Measurements from ENCODE around the gene TRIM10.

TRIM10 gene

GRCh38 chr6:30202366-30202765 lies 41.4 kb upstream of the TRIM10 start:
- Histone ChIP-seq H3K9me3 (no peaks in the 10 kb centered on the region), H3K36me3 (peaks cover 20% of the 10 kb centered on the region), H3K4me1 (no peaks in the 10 kb centered on the region), H3K4me3 (ENCODE audit: low read depth, low read length) (no peak overlapping the region), H3K27me3 (no peaks in the 10 kb centered on the region)
- no peak for TF ChIP-seq CTCF (IDR thresholded peaks at IDR 0.05; ENCODE audit: low read depth, low read length)
- no peak for DNase-seq

GRCh38 chr6:30200551-30201281 lies 39.7 kb upstream of the TRIM10 start:
- H3K9me3 ChIP-seq, result no peaks in the 10 kb centered on the region
- H3K27me3 ChIP-seq, result no peaks in the 10 kb centered on the region
- no peak overlapping the region for H3K4me3 ChIP-seq (ENCODE audit: low read depth, low read length)
- DNase-seq, result no peak
- no peak for TF ChIP-seq CTCF (IDR thresholded peaks at IDR 0.05; ENCODE audit: low read depth, low read length)
- H3K36me3 ChIP-seq, result peaks cover 20% of the 10 kb centered on the region
- no peaks in the 10 kb centered on the region for H3K4me1 ChIP-seq

GRCh38 chr6:30198166-30199084 lies 37.4 kb upstream of the TRIM10 start:
- peaks cover 28% of the 10 kb centered on the region for H3K36me3 ChIP-seq
- H3K4me1 ChIP-seq, result no peaks in the 10 kb centered on the region
- no peak for TF ChIP-seq CTCF (IDR thresholded peaks at IDR 0.05; ENCODE audit: low read depth, low read length)
- no peak overlapping the region for H3K4me3 ChIP-seq (ENCODE audit: low read depth, low read length)
- H3K27me3 ChIP-seq, result no peaks in the 10 kb centered on the region
- no peaks in the 10 kb centered on the region for H3K9me3 ChIP-seq
- DNase-seq, result no peak

DNA sequence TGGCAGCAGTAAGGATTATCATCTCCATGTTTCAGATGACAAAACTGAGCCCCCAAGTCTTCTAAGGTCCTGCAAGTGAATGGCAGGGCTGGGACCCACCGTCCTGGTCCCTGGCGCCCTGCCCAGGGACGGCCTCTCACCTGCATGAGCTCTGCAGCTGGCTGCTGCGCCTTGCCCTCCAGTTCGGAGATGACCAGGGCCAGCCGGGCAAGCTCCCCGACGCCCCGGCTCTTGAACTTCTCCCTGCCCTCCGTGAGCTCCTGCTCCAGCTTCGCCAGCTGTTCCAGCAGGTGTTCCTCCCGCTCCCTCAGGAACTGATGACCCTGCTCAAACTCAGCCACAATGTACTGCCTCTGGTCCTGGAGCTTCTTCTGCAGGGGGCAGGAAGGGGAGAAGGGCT lies 35.4 kb upstream of the TRIM10 start:
- H3K9me3 ChIP-seq, result no peaks in the 10 kb centered on the region
- TF ChIP-seq CTCF (IDR thresholded peaks at IDR 0.05; ENCODE audit: low read depth, low read length), result no peak
- peaks cover 28% of the 10 kb centered on the region for H3K36me3 ChIP-seq
- H3K4me3 ChIP-seq (ENCODE audit: low read depth, low read length), result no peak overlapping the region
- H3K4me1 ChIP-seq, result no peaks in the 10 kb centered on the region
- no peaks in the 10 kb centered on the region for H3K27me3 ChIP-seq
- no peak for DNase-seq

DNA sequence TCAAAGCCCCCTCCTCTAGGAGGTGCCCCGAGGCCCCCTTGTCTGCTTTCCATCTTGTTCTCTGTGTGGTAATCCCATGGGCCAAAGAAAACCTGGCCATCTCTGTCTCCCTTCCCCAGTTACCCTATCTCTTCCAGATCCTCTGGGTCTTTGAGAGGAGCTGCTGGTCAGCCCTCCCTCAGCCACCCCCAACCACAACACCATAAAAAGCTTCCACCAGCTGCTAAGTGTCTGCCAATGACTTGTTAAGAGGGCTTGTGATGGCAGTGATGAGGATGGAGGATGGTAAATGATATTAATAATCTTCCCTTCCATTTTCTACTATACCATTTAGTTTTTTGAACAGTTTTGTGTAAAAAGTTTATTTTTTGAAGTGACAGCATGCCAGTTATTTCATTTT lies 34.9 kb upstream of the TRIM10 start:
- H3K4me1 ChIP-seq, result no peaks in the 10 kb centered on the region
- no peak for TF ChIP-seq CTCF (IDR thresholded peaks at IDR 0.05; ENCODE audit: low read depth, low read length)
- no peaks in the 10 kb centered on the region for H3K27me3 ChIP-seq
- no peak overlapping the region for H3K4me3 ChIP-seq (ENCODE audit: low read depth, low read length)
- DNase-seq, result no peak
- H3K36me3 ChIP-seq, result peaks cover 28% of the 10 kb centered on the region
- H3K9me3 ChIP-seq, result no peaks in the 10 kb centered on the region

Measured in BE2C (cell line).